H1 (cell line): ENCODE measurements around the gene ZNF385B. TPM values are rescaled to one million over a fixed set of nuclear protein-coding genes. Genes with fewer than 3 reads are reported as not detected.
A peak's percentile ranks its signal among the peaks of the same experiment; 100 is the strongest.

Experiments
- CTCF ChIA-PET: fragments of 300-600 bp; sonication (Branson Sonifier 250); formaldehyde crosslinking; loops from one replicate; lab custom pipeline; 2021; ENCODE audit not compliant: partially characterized antibody; lab: Charles Lee
- POLR2A ChIA-PET: fragments of 300-600 bp; sonication (Branson Sonifier 250); formaldehyde crosslinking; loops from one replicate; lab custom pipeline; 2021; ENCODE audit warnings: inconsistent platforms; ENCODE audit not compliant: partially characterized antibody; lab: Charles Lee
- DNase-seq, 2 experiments: peaks; one replicate each; pipeline versions ENCODE4 v3.0.0 to v3.0.0-alpha.2; 2010 to 2022; ENCODE audit warnings: low spot score in 2 of 2, low read depth in 1 of 2, mixed read lengths in 1 of 2
- FAIRE-seq: peaks from 2 replicates; lab custom pipeline; 2011; peaks lifted over from hg19 to GRCh38; lab: Jason Lieb, UNC
- H2AFZ ChIP-seq: 2 replicates; pipeline ENCODE4 v1.8.1; 2012; ENCODE audit warnings: low read length, inconsistent platforms
- H2AK5ac ChIP-seq: 2 replicates; pipeline ENCODE4 v1.6.1; 2013; ENCODE audit warnings: low read depth, low read length
- H2BK120ac ChIP-seq: replicated peaks from 2 replicates; pipeline ENCODE3; 2013; ENCODE audit warnings: low read depth, low read length, inconsistent platforms
- H2BK12ac ChIP-seq: 2 replicates; pipeline ENCODE4 v1.6.1; 2013; ENCODE audit warnings: low read depth, low read length
- H2BK15ac ChIP-seq: 2 replicates; pipeline ENCODE4 v1.6.1; 2013; ENCODE audit warnings: low read length
- H2BK20ac ChIP-seq: 2 replicates; pipeline ENCODE4 v1.6.1; 2013; ENCODE audit warnings: low read length
- H2BK5ac ChIP-seq: 2 replicates; pipeline ENCODE4 v1.6.1; 2013; ENCODE audit warnings: low read depth, low read length
- H3K14ac ChIP-seq: 2 replicates; pipeline ENCODE4 v1.6.1; 2013; ENCODE audit warnings: inconsistent platforms; ENCODE audit not compliant: insufficient read length
- H3K18ac ChIP-seq: 2 replicates; pipeline ENCODE4 v1.6.1; 2013; ENCODE audit warnings: low read length; ENCODE audit errors: extremely low read depth
- H3K23ac ChIP-seq: 2 replicates; pipeline ENCODE4 v1.6.1; 2013; ENCODE audit warnings: inconsistent platforms; ENCODE audit not compliant: insufficient read length
- H3K23me2 ChIP-seq: 2 replicates; pipeline ENCODE4 v1.6.1; 2013; ENCODE audit warnings: low read depth, low read length
- H3K27ac ChIP-seq: 2 replicates; pipeline ENCODE4 v1.6.1; 2011; ENCODE audit warnings: low read depth, low read length, inconsistent platforms
- H3K27me3 ChIP-seq, 4 experiments: replicated peaks in 1 of 4; 1 replicate in 1 of 4; 2 replicates in 3 of 4; pipeline versions ENCODE4 v1.6.1 to v1.8.1; 2011 to 2013; ENCODE audit warnings: low read length in 3 of 4, mild to moderate bottlenecking in 3 of 4, inconsistent platforms in 2 of 4, mixed read lengths in 2 of 4, moderate library complexity in 1 of 4; ENCODE audit not compliant: control insufficient read depth in 3 of 4, insufficient read depth in 3 of 4; ENCODE audit errors: extremely low read depth in 1 of 4
- H3K36me3 ChIP-seq, 4 experiments: 2 replicates each; pipeline versions ENCODE4 v1.6.1 to v1.8.1; 2011 to 2013; ENCODE audit warnings: mild to moderate bottlenecking in 4 of 4, low read length in 3 of 4, moderate library complexity in 2 of 4, control low read depth in 1 of 4, inconsistent platforms in 1 of 4; ENCODE audit not compliant: insufficient read depth in 4 of 4, control insufficient read depth in 2 of 4
- H3K4ac ChIP-seq: replicated peaks from 2 replicates; pipeline ENCODE3; 2013; ENCODE audit warnings: low read length, low read depth, mixed read lengths, inconsistent platforms; ENCODE audit not compliant: insufficient read length
- H3K4me1 ChIP-seq, 4 experiments: replicated peaks in 1 of 4; 1 replicate in 1 of 4; 2 replicates in 3 of 4; pipeline versions ENCODE4 v1.6.1 to v1.8.1; 2011 to 2013; ENCODE audit warnings: low read length in 3 of 4, inconsistent platforms in 2 of 4, mixed read lengths in 1 of 4; ENCODE audit not compliant: insufficient read depth in 4 of 4, control insufficient read depth in 3 of 4
- H3K4me2 ChIP-seq, 2 experiments: 2 replicates each; pipeline versions ENCODE4 v1.6.1 to v1.8.1; 2011 to 2013; ENCODE audit warnings: low read depth in 2 of 2, low read length in 2 of 2, control low read depth in 1 of 2, inconsistent platforms in 1 of 2, mild to moderate bottlenecking in 1 of 2; ENCODE audit not compliant: insufficient read depth in 1 of 2
- H3K4me3 ChIP-seq, 4 experiments: fragments of 200-600, 300-600 bp in 1 of 4; sonication (generic), shearing (Covaris generic), sonication (Bioruptor Twin) in 1 of 4; 2 replicates each; pipeline versions ENCODE4 v1.5.1 to v1.8.1; 2011 to 2016; ENCODE audit warnings: low read length in 4 of 4, low read depth in 3 of 4, control low read depth in 2 of 4, inconsistent platforms in 2 of 4, mild to moderate bottlenecking in 2 of 4, mixed read lengths in 1 of 4, moderate library complexity in 1 of 4; ENCODE audit not compliant: insufficient read depth in 2 of 4; ENCODE audit errors: extremely low read depth in 1 of 4
- H3K56ac ChIP-seq: replicated peaks from 2 replicates; pipeline ENCODE3; 2013; ENCODE audit warnings: low read depth, mild to moderate bottlenecking, mixed read lengths, low read length, inconsistent platforms; ENCODE audit not compliant: insufficient read length
- H3K79me1 ChIP-seq: 2 replicates; pipeline ENCODE4 v1.6.1; 2013; ENCODE audit warnings: low read depth, low read length, control low read depth
- H3K79me2 ChIP-seq, 2 experiments: 2 replicates each; pipeline versions ENCODE4 v1.6.1 to v1.8.1; 2012 to 2013; ENCODE audit warnings: low read length in 2 of 2, mild to moderate bottlenecking in 2 of 2, inconsistent platforms in 1 of 2; ENCODE audit not compliant: insufficient read depth in 2 of 2, control insufficient read depth in 1 of 2
- H3K9ac ChIP-seq, 4 experiments: replicated peaks in 1 of 4; 1 replicate in 1 of 4; 2 replicates in 3 of 4; pipeline versions ENCODE4 v1.6.1 to v1.8.1; 2011 to 2013; ENCODE audit warnings: low read depth in 3 of 4, low read length in 3 of 4, control low read depth in 2 of 4, mild to moderate bottlenecking in 2 of 4, moderate library complexity in 2 of 4, inconsistent platforms in 1 of 4; ENCODE audit errors: extremely low read depth in 1 of 4
- H3K9me3 ChIP-seq, 2 experiments: 2 replicates each; pipeline versions ENCODE4 v1.6.1 to v1.8.1; 2012 to 2013; ENCODE audit warnings: mild to moderate bottlenecking in 2 of 2, moderate library complexity in 2 of 2, control low read depth in 1 of 2, inconsistent platforms in 1 of 2, low read depth in 1 of 2, low read length in 1 of 2, mixed read lengths in 1 of 2; ENCODE audit not compliant: insufficient read depth in 2 of 2
- H4K20me1 ChIP-seq, 2 experiments: replicated peaks in 1 of 2; 2 replicates each; pipeline versions ENCODE3 to v1.8.1; 2011 to 2013; ENCODE audit warnings: inconsistent platforms in 2 of 2, low read length in 2 of 2, mild to moderate bottlenecking in 1 of 2; ENCODE audit not compliant: insufficient read depth in 2 of 2, control insufficient read depth in 1 of 2
- H4K5ac ChIP-seq: 2 replicates; pipeline ENCODE4 v1.6.1; 2013; ENCODE audit warnings: low read length, low read depth, mixed read lengths, inconsistent platforms; ENCODE audit not compliant: insufficient read length
- H4K8ac ChIP-seq: 2 replicates; pipeline ENCODE4 v1.8.0; 2013; ENCODE audit warnings: mild to moderate bottlenecking, moderate library complexity, low read length, inconsistent platforms; ENCODE audit not compliant: insufficient read depth; ENCODE audit errors: extremely low read depth
- H4K91ac ChIP-seq: replicated peaks from 2 replicates; pipeline ENCODE3; 2013; ENCODE audit warnings: low read length, mixed read lengths, inconsistent platforms; ENCODE audit not compliant: insufficient read length
- KDM5A ChIP-seq: fragments of 200-600 bp; IDR thresholded peaks from 2 replicates; pipeline ENCODE4 v1.7.1; 2012; ENCODE audit warnings: mild to moderate bottlenecking, low read length, inconsistent platforms, mixed read lengths
- MAFK ChIP-seq: IDR thresholded peaks from 2 replicates; pipeline ENCODE4 v1.6.1; 2012; ENCODE audit warnings: low read depth, mild to moderate bottlenecking, improper control_type of control experiment, low read length
- PHF8 ChIP-seq: fragments of 200-600 bp; sonication (generic); conservative IDR thresholded peaks from 2 replicates; pipeline ENCODE4 v1.7.1; 2012; ENCODE audit warnings: low read depth, mild to moderate bottlenecking, inconsistent platforms, low read length, moderate library complexity
- SRF ChIP-seq: IDR thresholded peaks from 2 replicates; pipeline ENCODE4 v1.6.1; 2011; ENCODE audit warnings: mild to moderate bottlenecking, low read depth, low read length, moderate library complexity
- YY1 ChIP-seq: IDR thresholded peaks from 2 replicates; pipeline ENCODE4 v1.6.1; 2011; ENCODE audit warnings: low read depth, mild to moderate bottlenecking, low read length
- WGBS, 2 experiments: shearing (Covaris generic) in 1 of 2; methylation state at CpG; one replicate each; pipeline versions ENCODE4 v1.1.6 to v1.1.7; 2013 to 2015; ENCODE audit warnings: low lambda C conversion rate in 2 of 2, mixed read lengths in 2 of 2, inconsistent platforms in 1 of 2, low coverage in 1 of 2, missing lambda C conversion rate in 1 of 2; ENCODE audit not compliant: insufficient replicate concordance in 2 of 2, insufficient coverage in 1 of 2, insufficient read length in 1 of 2; ENCODE audit errors: extremely low coverage in 1 of 2, missing lambda C conversion rate in 1 of 2; 5-methylcytosine and 5-hydroxymethylcytosine counted together
- polyA plus RNA-seq, 7 experiments: library from polyadenylated mRNA; depleted of rRNA in 3 of 7; stranded (reverse) in 5 of 7; unstranded in 2 of 7; fragments of >200 nt in 5 of 7; fragments of 200-250 nt in 2 of 7; gene quantifications; 1 replicate in 5 of 7; 2 replicates in 1 of 7; 4 replicates in 1 of 7; pipeline versions ENCODE4 v1.2.1 to v1.2.3, GENCODE V29; 2011 to 2013; ENCODE audit warnings: missing spikeins in 2 of 7, mixed read lengths in 2 of 7
- total RNA-seq: library from RNA; stranded (reverse); fragmentation: NEBNext Ultra II Directional; extraction: Animal tissue kit (Norgen Biotek cat#: 25700); gene quantifications from 2 replicates; pipeline ENCODE4 v1.2.1, GENCODE V29; 2021

The ZNF385B gene
- total and polyA plus RNA-seq, 2 of the 8 experiments (the other 6 are each of a cell fraction or from before 2014, with no cell fraction given): 1.1 to 3.7 TPM

- Histone ChIP-seq H3K23ac (no peak overlapping the region), H3K9me3 (no peaks in the 10 kb centered on the region), H3K79me1 (no peaks in the 10 kb centered on the region), H4K91ac (no peak overlapping the region), H3K4me3 (no peak overlapping the region), H2AFZ (no peak overlapping the region), H2BK15ac (no peak overlapping the region), H4K8ac (no peak overlapping the region), H3K56ac (no peak overlapping the region), H3K27me3 (no peaks in the 10 kb centered on the region), H3K79me2 (no peaks in the 10 kb centered on the region), H4K20me1 (no peaks in the 10 kb centered on the region), H2BK12ac (no peak overlapping the region), H2BK120ac (no peak overlapping the region), H3K27ac (no peak overlapping the region), H2BK5ac (no peak overlapping the region), H3K9ac (no peak overlapping the region), H3K23me2 (no peaks in the 10 kb centered on the region), H2BK20ac (no peak overlapping the region), H2AK5ac (no peak overlapping the region), H3K4me2 (no peak overlapping the region), H4K5ac (no peak overlapping the region), H3K4me1 (no peaks in the 10 kb centered on the region; a peak in 1 of 7 replicates), H3K14ac (no peak overlapping the region), H3K4ac (no peak overlapping the region), H3K18ac (no peak overlapping the region), H3K36me3 (no peaks in the 10 kb centered on the region)
- POLR2A ChIA-PET: no interaction called here
- DNase-seq (no peak), FAIRE-seq (no peak)
- CTCF ChIA-PET: interaction anchor here (1.0 to 1.9 kb wide), 3 partner anchors 10 to 73 kb away, joined by 4 to 6 read pairs (median 4); no protein-coding TSS in a partner anchor
- 92% methylated on average over 3 of the region's 3 CpGs; no CpG with 5 or more reads in 1 of the 2 experiments for WGBS, 2 experiments
- TF ChIP-seq MAFK (no peak), YY1 (peak; percentile 14; the same call in 1 of the 2 replicates), KDM5A (no peak), SRF (no peak), PHF8 (no peak)
Measured at GRCh38 chr2:179825494-179825893, 35.9 kb downstream of the ZNF385B start.
